IMR-90 (cell line): ENCODE data around the gene COL15A1. TPM values are rescaled to one million over a fixed set of nuclear protein-coding genes. Genes with fewer than 3 reads are reported as not detected.

Source experiments
- ATAC-seq: fragments of 200-7000 bp; cut with Tn5 transposase; 2 replicates; pipeline ENCODE4 v1.9.1; 2020; ENCODE audit warnings: low read depth, mild to moderate bottlenecking, moderate library complexity
- BruUV-seq: library from RNA; stranded (reverse); fragments of 400-500 nt; replicated peaks from 2 replicates; lab custom pipeline; 2021; lab: Mats Ljungman, UMichigan
- CTCF ChIA-PET: fragments of 300-600 bp; formaldehyde crosslinking; extraction: SDS; loops from one replicate; lab custom pipeline; 2021; ENCODE audit warnings: antibody characterized with exemption; lab: Yijun Ruan, JAX
- POLR2A ChIA-PET: fragments of 300-600 bp; sonication (Branson Sonifier 250); formaldehyde crosslinking; loops from one replicate; lab custom pipeline; 2022; ENCODE audit warnings: antibody characterized with exemption; ENCODE audit not compliant: unreplicated experiment; lab: Charles Lee
- DNase-seq: peaks from one replicate; pipeline ENCODE4 v3.0.0; 2013
- H2AFZ ChIP-seq: replicated peaks from 2 replicates; pipeline ENCODE3; 2013; ENCODE audit warnings: low read length, mild to moderate bottlenecking; ENCODE audit not compliant: poor library complexity
- H2AK5ac ChIP-seq: 2 replicates; pipeline ENCODE4 v1.6.1; 2013; ENCODE audit warnings: low read depth, low read length, inconsistent platforms
- H2AK9ac ChIP-seq: replicated peaks from 2 replicates; pipeline ENCODE3; 2013; ENCODE audit warnings: mild to moderate bottlenecking, low read depth, low read length, moderate library complexity; ENCODE audit not compliant: poor library complexity
- H2BK120ac ChIP-seq: 2 replicates; pipeline ENCODE4 v1.6.1; 2013; ENCODE audit warnings: low read depth, low read length, inconsistent platforms
- H2BK15ac ChIP-seq: 3 replicates; pipeline ENCODE4 v1.6.1; 2013; ENCODE audit warnings: low read depth, low read length, inconsistent platforms
- H2BK20ac ChIP-seq: 2 replicates; pipeline ENCODE4 v1.6.1; 2013; ENCODE audit warnings: low read depth, mild to moderate bottlenecking, inconsistent platforms, low read length, moderate library complexity
- H2BK5ac ChIP-seq: 2 replicates; pipeline ENCODE4 v1.6.1; 2013; ENCODE audit warnings: mild to moderate bottlenecking, low read depth, low read length, inconsistent platforms; ENCODE audit not compliant: poor library complexity, severe bottlenecking
- H3K14ac ChIP-seq: replicated peaks from 2 replicates; pipeline ENCODE4 v1.6.1; 2013; ENCODE audit warnings: low read depth, low read length, inconsistent platforms
- H3K18ac ChIP-seq: 2 replicates; pipeline ENCODE4 v1.6.1; 2013; ENCODE audit warnings: low read depth, low read length, control low read depth
- H3K23ac ChIP-seq: 2 replicates; pipeline ENCODE4 v1.6.1; 2013; ENCODE audit warnings: low read depth, low read length, inconsistent platforms
- H3K27ac ChIP-seq: 2 replicates; pipeline ENCODE4 v1.5.1; 2013; ENCODE audit warnings: mild to moderate bottlenecking, control low read depth, low read length; ENCODE audit not compliant: insufficient read depth
- H3K27me3 ChIP-seq: 2 replicates; pipeline ENCODE4 v1.6.1; 2013; ENCODE audit warnings: low read length; ENCODE audit not compliant: control insufficient read depth, insufficient read depth
- H3K36me3 ChIP-seq: 2 replicates; pipeline ENCODE4 v1.6.1; 2013; ENCODE audit warnings: low read length, mixed read lengths; ENCODE audit not compliant: control insufficient read depth, insufficient read depth
- H3K4ac ChIP-seq: 2 replicates; pipeline ENCODE4 v1.6.1; 2013; ENCODE audit warnings: low read depth, low read length, inconsistent platforms
- H3K4me1 ChIP-seq: 2 replicates; pipeline ENCODE4 v1.6.1; 2013; ENCODE audit warnings: low read length, mixed read lengths; ENCODE audit not compliant: control insufficient read depth, insufficient read depth
- H3K4me2 ChIP-seq: 2 replicates; pipeline ENCODE4 v1.6.1; 2013; ENCODE audit warnings: low read depth, mild to moderate bottlenecking, control low read depth, low read length, moderate library complexity
- H3K4me3 ChIP-seq: 2 replicates; pipeline ENCODE4 v1.5.1; 2013; ENCODE audit warnings: low read depth, mild to moderate bottlenecking, control low read depth, low read length, moderate library complexity; ENCODE audit not compliant: insufficient read depth
- H3K56ac ChIP-seq: 2 replicates; pipeline ENCODE4 v1.6.1; 2013; ENCODE audit warnings: low read length, inconsistent platforms; ENCODE audit not compliant: insufficient read depth; ENCODE audit errors: extremely low read depth
- H3K79me1 ChIP-seq, 2 experiments: 2 replicates each; pipeline ENCODE4 v1.6.1; 2013; ENCODE audit warnings: low read length in 2 of 2, inconsistent platforms in 1 of 2, low read depth in 1 of 2
- H3K9ac ChIP-seq: 2 replicates; pipeline ENCODE4 v1.6.1; 2013; ENCODE audit warnings: low read depth, low read length, control low read depth
- H3K9me1 ChIP-seq: 2 replicates; pipeline ENCODE4 v1.6.1; 2013; ENCODE audit warnings: low read length, inconsistent platforms; ENCODE audit not compliant: insufficient read depth
- H3K9me3 ChIP-seq: 2 replicates; pipeline ENCODE4 v1.6.1; 2013; ENCODE audit warnings: low read length; ENCODE audit not compliant: control insufficient read depth, insufficient read depth
- H4K20me1 ChIP-seq: 2 replicates; pipeline ENCODE4 v1.6.1; 2013; ENCODE audit warnings: low read length, inconsistent platforms; ENCODE audit not compliant: insufficient read depth
- H4K5ac ChIP-seq: 2 replicates; pipeline ENCODE4 v1.6.1; 2013; ENCODE audit warnings: mild to moderate bottlenecking, low read depth, low read length, control low read depth
- H4K8ac ChIP-seq, 2 experiments: 2 replicates each; pipeline ENCODE4 v1.6.1; 2013; ENCODE audit warnings: low read depth in 2 of 2, low read length in 2 of 2, control low read depth in 1 of 2, inconsistent platforms in 1 of 2
- H4K91ac ChIP-seq: 2 replicates; pipeline ENCODE4 v1.6.1; 2013; ENCODE audit warnings: low read depth, low read length, inconsistent platforms; ENCODE audit not compliant: insufficient read depth
- POLR2A ChIP-seq: IDR thresholded peaks from 2 replicates; pipeline ENCODE4 v1.6.1; 2012; ENCODE audit warnings: mild to moderate bottlenecking, low read depth, low read length
- RAD21 ChIP-seq: IDR thresholded peaks from 2 replicates; pipeline ENCODE4 v1.6.1; 2012; ENCODE audit warnings: low read length, improper control_type of control experiment
- RFX5 ChIP-seq: IDR thresholded peaks from 2 replicates; pipeline ENCODE4 v1.8.0; 2012; ENCODE audit warnings: low read depth, mild to moderate bottlenecking, low read length, moderate library complexity
- WGBS, 2 experiments: methylation state at CpG; one replicate each; pipeline versions ENCODE4 v1.1.5 to v1.1.7; 2013; ENCODE audit warnings: missing lambda C conversion rate in 2 of 2; ENCODE audit not compliant: insufficient read length in 1 of 2; ENCODE audit errors: extremely low coverage in 2 of 2; 5-methylcytosine and 5-hydroxymethylcytosine counted together
- dilution Hi-C: fragments of 300-500 bp; cut with HindIII; formaldehyde crosslinking; loops from one replicate; pipeline ENCODE4 v1.14.3; 2018; ENCODE audit warnings: low sequenced_read_pairs; ENCODE audit not compliant: unreplicated experiment
- in situ Hi-C: fragments of 300-500 bp; cut with MboI; formaldehyde crosslinking; loops from 3 replicates; pipeline ENCODE4 v1.14.3; 2019; ENCODE audit warnings: low sequenced_read_pairs, inconsistent platforms, mixed read lengths
- intact Hi-C: fragments of 100-400 bp; cut with micrococcal nuclease; formaldehyde crosslinking; loops from 2 replicates; pipeline ENCODE4 v1.10.0; 2022
- polyA plus RNA-seq, 3 experiments: library from polyadenylated mRNA; depleted of rRNA; stranded (reverse); fragments of >200 nt; gene quantifications; 2 replicates each; pipeline ENCODE4 v1.2.3, GENCODE V29; 2012; ENCODE audit warnings: low replicate concordance in 1 of 3
- total RNA-seq: library from RNA; depleted of rRNA; stranded (reverse); fragments of >200 nt; gene quantifications from 2 replicates; pipeline ENCODE4 v1.2.3, GENCODE V29; 2012
- TF ChIP-seq, protein P1 (sequence below): conservative IDR thresholded peaks from 2 replicates; pipeline ENCODE4 v1.5.1; 2012; ENCODE audit warnings: mild to moderate bottlenecking, low read depth, low read length, improper control_type of control experiment

Gene COL15A1
- total and polyA plus RNA-seq, 2 of the 4 experiments (the other 2 are of a cell fraction): 2.2 to 3.7 TPM

- BruUV-seq: no TSS peak
- DNase-seq: no peak
Observed at GRCh38 chr9:99016681-99017387, 73.1 kb downstream of the COL15A1 start.

More at GRCh38 chr9:99016681-99017387, 73.1 kb downstream of the COL15A1 start:
- H4K8ac ChIP-seq: no peak overlapping the region; a peak in 2 of 4 replicates
- peak overlapping the region; percentile 93; the same call in 2 of the 3 replicates for H2BK15ac ChIP-seq
- peaks cover 41% of the 10 kb centered on the region for H3K36me3 ChIP-seq
- POLR2A ChIA-PET: no interaction called here
- peak overlapping the region; percentile 29 for H2BK5ac ChIP-seq
- H3K9ac ChIP-seq: no peak overlapping the region
- H2AK9ac ChIP-seq: no peak overlapping the region
- CTCF ChIA-PET: no interaction called here
- H3K4ac ChIP-seq: peak overlapping the region; percentile 29
- no peak overlapping the region for H3K4me3 ChIP-seq
- peaks cover 25% of the 10 kb centered on the region for H3K4me1 ChIP-seq
- H2AK5ac ChIP-seq: peak overlapping the region; percentile 76
- no peak for ATAC-seq
- H3K4me2 ChIP-seq: no peak overlapping the region
- dilution Hi-C loops (no loop called here), in situ Hi-C loops (loop anchor here (5.0 kb wide), 1 partner anchor 120 kb away; no protein-coding TSS in a partner anchor), intact Hi-C loops (loop anchor here (5.0 kb wide), 1 partner anchor 90 kb away; the partner anchor contains the start of gene TGFBR1)
- H3K27me3 ChIP-seq: no peaks in the 10 kb centered on the region
- H3K14ac ChIP-seq: 0 out of 2 replicates have a peak overlapping the region, but pooled peaks have one; percentile 34
- TF ChIP-seq RFX5 (no peak), RAD21 (no peak), POLR2A (no peak)
- TF ChIP-seq, protein P1, sequence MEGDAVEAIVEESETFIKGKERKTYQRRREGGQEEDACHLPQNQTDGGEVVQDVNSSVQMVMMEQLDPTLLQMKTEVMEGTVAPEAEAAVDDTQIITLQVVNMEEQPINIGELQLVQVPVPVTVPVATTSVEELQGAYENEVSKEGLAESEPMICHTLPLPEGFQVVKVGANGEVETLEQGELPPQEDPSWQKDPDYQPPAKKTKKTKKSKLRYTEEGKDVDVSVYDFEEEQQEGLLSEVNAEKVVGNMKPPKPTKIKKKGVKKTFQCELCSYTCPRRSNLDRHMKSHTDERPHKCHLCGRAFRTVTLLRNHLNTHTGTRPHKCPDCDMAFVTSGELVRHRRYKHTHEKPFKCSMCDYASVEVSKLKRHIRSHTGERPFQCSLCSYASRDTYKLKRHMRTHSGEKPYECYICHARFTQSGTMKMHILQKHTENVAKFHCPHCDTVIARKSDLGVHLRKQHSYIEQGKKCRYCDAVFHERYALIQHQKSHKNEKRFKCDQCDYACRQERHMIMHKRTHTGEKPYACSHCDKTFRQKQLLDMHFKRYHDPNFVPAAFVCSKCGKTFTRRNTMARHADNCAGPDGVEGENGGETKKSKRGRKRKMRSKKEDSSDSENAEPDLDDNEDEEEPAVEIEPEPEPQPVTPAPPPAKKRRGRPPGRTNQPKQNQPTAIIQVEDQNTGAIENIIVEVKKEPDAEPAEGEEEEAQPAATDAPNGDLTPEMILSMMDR: no peak
- H2BK120ac ChIP-seq: peak overlapping the region; percentile 52; the same call in 1 of the 2 replicates
- H4K91ac ChIP-seq: peak overlapping the region; percentile 57; the same call in 1 of the 2 replicates
- H3K56ac ChIP-seq: no peak overlapping the region
- H2AFZ ChIP-seq: no peak overlapping the region
- H3K27ac ChIP-seq: peak overlapping the region; percentile 32; the same call in 1 of the 2 replicates
- H3K9me3 ChIP-seq: no peaks in the 10 kb centered on the region
- H3K23ac ChIP-seq: no peak overlapping the region
- H3K9me1 ChIP-seq: peaks cover 27% of the 10 kb centered on the region
- WGBS, 2 experiments: no CpG with 5 or more reads among the region's 10 CpGs
- peak overlapping the region; percentile 20; the same call in 1 of the 2 replicates for H2BK20ac ChIP-seq
- H4K20me1 ChIP-seq: peaks cover 6% of the 10 kb centered on the region; the same call in 1 of the 2 replicates
- peaks cover 0 to 15% of the 10 kb centered on the region in 2 experiments; a peak in 3 of 4 replicates for H3K79me1 ChIP-seq
- H3K18ac ChIP-seq: no peak overlapping the region; the same call in 1 of the 2 replicates
- peak overlapping the region; percentile 17; the same call in 1 of the 2 replicates for H4K5ac ChIP-seq
